GM19463 (cell line): ENCODE results near the gene MUC5AC.
"Not testable (repeated sequence)": the region's sequence is repeated elsewhere in the genome, so short reads cannot be mapped to it uniquely, and the experiment has no call there.

Experiments used
- ATAC-seq: cut with Tn5 transposase; IDR thresholded peaks from one replicate; pipeline ENCODE4 v1.9.1; 2021; ENCODE audit warnings: mild to moderate bottlenecking, moderate library complexity; ENCODE audit not compliant: unreplicated experiment

Gene MUC5AC

DNA sequence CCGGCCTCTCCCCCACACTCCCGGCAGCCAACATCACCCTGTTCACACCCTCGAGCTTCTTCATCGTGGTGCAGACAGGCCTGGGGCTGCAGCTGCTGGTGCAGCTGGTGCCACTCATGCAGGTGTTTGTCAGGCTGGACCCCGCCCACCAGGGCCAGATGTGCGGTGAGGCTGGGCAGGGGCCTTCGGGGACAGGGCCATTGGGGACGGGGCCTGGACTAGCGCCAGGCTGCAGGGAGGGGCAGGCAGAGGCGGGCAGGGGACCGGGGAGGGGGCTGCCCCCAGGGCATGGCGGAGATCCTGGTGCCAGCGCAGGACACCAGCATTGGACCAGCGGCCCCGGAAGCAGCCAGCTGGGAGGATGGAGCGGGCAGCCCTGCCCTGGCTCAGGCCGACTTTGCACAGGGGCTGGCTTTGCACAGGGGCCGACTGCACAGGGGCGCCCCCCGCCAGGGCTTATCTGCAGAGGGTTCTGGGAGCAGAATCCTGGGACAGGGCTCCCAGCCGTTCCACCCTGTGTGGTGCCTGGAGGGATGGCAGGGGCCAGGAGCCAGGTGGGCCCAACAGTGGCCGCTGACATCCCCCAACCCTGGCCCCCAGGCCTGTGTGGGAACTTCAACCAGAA is 73.8 kb downstream of the MUC5AC start:
- ATAC-seq = no peak

DNA sequence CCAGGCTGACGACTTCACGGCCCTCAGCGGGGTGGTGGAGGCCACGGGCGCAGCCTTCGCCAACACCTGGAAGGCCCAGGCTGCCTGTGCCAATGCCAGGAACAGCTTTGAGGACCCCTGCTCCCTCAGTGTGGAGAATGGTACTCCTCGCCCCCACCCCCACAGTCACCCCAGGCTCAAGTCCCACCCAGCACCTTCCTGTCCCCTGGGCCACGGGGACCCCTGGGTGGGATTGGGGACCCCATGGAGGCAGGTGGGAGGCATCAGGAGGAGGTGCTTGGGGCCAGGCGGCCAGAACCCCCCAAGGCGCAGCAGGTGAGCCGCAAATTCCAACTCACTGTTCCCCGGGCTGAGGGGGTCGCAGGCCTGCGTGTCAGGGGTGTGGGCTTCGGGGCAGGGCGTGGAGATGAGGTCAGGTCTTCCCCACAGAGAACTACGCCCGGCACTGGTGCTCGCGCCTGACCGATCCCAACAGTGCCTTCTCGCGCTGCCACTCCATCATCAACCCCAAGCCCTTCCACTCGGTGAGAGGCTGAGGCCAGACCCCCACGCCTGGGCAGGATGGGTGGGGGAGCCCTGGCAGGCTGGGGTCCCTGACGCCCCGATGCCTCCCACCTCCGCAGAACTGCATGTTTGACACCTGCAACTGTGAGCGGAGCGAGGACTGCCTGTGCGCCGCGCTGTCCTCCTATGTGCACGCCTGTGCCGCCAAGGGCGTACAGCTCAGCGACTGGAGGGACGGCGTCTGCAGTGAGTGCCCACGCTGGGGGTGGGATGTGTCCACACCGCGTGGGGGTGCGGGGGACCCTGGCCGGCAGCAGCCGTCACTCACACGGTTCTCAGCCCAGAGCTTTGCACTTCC is 74.5 kb downstream of the MUC5AC start:
- ATAC-seq = no peak

DNA sequence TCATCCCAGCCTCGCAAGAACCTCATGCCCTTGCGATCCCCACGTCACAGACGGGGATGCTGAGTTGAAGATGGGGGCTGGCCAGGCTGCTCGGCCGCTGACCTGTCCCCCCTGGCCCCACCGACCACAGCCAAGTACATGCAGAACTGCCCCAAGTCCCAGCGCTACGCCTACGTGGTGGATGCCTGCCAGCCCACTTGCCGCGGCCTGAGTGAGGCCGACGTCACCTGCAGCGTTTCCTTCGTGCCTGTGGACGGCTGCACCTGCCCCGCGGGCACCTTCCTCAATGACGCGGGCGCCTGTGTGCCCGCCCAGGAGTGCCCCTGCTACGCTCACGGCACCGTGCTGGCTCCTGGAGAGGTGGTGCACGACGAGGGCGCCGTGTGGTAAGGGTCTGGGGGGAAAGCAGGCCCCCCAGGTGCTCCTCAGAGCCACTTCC is 75.1 kb downstream of the MUC5AC start:
- ATAC-seq = no peak

- no peak for ATAC-seq
These were observed 75.7 kb downstream of the MUC5AC start for GRCh38 chr11:1233351-1234053.

- ATAC-seq = no peak
These were observed 76.4 kb downstream of the MUC5AC start for GRCh38 chr11:1234054-1234720.

- ATAC-seq = no peak
These were observed 77.1 kb downstream of the MUC5AC start for GRCh38 chr11:1234771-1235305.

GRCh38 chr11:1235306-1235900 is 77.7 kb downstream of the MUC5AC start:
- ATAC-seq = no peak

- no peak for ATAC-seq
These were observed 78.2 kb downstream of the MUC5AC start for GRCh38 chr11:1235901-1236315.

DNA sequence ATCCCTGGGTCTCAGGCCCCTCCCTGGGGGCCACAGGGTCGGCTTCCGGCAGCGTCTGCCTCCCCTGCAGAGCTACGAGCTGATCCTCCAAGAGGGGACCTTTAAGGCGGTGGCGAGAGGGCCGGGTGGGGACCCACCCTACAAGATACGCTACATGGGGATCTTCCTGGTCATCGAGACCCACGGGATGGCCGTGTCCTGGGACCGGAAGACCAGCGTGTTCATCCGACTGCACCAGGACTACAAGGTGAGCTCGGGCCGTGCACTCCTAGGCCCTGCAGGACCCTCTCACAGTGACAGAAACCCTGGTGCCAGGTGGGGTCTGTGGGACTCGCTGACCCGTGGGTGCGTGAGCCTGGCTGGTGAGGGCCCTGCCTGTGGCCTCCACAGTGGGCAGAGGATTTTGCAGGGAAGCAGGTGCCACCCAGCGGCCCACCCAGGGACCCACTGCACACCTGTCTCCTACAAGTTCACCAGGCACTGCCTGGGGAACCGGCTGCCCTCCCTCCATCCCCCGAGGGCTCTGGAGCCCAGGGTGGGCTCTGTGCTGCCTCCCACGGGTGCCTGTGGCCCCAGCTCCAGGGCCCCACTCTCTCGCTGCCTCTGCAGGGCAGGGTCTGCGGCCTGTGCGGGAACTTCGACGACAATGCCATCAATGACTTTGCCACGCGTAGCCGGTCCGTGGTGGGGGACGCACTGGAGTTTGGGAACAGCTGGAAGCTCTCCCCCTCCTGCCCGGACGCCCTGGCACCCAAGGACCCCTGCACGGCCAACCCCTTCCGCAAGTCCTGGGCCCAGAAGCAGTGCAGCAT is 78.8 kb downstream of the MUC5AC start:
- no peak for ATAC-seq

DNA sequence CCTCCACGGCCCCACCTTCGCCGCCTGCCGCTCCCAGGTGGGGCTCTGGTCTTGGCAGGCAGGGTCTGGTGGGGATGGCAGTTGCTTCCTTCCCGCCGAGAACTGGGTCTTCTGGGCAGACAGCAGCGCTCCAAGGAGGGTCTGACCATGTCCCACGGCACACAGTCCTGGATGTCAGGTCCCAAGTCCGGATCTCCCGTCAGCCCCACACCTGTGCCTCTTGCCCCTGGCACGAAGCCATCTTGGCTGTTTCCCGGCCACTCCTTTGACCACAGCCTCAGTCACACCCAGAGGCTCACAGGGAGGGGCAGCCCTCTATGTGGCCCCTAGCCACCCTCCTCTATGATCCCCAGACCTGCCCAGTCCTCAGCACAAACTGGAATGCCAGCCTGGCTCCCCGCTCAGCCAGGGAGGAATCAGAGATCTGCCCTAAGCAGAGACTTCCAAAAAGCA is 79.4 kb downstream of the MUC5AC start:
- ATAC-seq = no peak

DNA sequence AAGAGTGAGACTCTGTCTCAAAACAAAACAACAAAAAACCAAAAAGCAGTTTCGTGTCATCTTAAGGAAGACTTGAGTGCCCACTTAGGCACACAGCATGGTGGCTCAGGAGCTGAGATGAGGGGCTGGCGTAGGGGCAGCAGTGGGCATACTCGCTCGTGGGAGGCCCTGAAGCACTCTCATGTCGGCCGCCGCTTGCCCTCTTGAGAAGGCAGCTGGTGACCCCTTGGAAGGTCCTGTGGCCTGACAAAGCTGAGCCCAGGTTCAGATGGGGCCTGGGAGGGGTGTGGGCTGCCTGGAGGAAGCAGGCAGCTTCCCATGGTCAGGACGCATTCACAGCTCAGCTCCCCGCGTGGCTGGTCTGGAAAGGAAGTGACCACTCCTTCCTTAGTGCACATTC is 80.1 kb downstream of the MUC5AC start:
- ATAC-seq = no peak

- ATAC-seq = no peak
These were observed 81.2 kb downstream of the MUC5AC start for GRCh38 chr11:1238767-1239595.

DNA sequence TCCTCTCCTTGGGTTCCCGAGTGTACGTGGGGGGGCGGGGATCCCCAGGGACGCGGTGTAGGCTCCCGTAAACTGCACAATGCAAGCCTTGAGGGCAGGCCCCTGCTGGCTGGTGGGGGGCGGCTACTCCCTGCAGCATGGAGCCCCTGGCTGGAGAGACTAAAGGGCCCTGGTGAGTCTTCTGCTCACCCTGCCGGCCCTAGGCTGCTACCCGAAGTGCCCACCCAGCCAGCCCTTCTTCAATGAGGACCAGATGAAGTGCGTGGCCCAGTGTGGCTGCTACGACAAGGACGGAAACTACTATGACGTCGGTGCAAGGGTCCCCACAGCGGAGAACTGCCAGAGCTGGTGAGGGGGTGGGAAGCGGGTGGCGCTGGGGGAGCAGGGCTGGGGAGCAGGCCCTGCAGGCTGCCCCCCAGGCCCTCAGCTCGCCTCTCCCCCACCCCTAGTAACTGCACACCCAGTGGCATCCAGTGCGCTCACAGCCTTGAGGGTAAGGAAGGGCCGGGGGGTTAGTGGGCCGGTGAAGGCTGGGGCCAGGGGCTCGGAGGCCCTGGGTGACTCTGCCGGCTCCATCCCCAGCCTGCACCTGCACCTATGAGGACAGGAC is 81.9 kb downstream of the MUC5AC start:
- ATAC-seq = no peak

DNA sequence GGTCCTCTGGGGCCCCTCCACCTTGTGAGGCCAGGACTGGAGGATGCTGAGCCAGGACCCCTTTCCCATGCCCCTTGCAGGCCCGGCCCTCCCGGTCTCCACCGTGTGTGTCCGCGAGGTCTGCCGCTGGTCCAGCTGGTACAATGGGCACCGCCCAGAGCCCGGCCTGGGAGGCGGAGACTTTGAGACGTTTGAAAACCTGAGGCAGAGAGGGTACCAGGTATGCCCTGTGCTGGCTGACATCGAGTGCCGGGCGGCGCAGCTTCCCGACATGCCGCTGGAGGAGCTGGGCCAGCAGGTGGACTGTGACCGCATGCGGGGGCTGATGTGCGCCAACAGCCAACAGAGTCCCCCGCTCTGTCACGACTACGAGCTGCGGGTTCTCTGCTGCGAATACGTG is 83.0 kb downstream of the MUC5AC start:
- no peak for ATAC-seq

DNA sequence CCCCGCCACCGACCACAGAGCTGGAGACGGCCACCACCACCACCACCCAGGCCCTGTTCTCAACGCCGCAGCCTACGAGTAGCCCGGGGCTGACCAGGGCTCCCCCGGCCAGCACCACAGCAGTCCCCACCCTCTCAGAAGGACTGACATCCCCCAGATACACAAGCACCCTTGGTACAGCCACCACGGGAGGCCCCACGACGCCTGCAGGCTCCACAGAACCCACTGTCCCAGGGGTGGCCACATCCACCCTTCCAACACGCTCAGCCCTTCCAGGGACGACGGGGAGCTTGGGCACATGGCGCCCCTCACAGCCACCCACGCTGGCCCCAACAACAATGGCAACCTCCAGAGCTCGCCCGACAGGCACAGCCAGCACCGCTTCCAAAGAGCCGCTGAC is 84.0 kb downstream of the MUC5AC start:
- no peak for ATAC-seq

- no peak for ATAC-seq
These were observed 84.5 kb downstream of the MUC5AC start for GRCh38 chr11:1242289-1242688.

DNA sequence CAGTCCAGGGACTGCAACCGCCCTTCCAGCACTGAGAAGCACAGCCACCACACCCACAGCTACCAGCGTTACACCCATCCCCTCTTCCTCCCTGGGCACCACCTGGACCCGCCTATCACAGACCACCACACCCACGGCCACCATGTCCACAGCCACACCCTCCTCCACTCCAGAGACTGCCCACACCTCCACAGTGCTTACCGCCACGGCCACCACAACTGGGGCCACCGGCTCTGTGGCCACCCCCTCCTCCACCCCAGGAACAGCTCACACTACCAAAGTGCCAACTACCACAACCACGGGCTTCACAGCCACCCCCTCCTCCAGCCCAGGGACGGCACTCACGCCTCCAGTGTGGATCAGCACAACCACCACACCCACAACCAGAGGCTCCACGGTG is 85.0 kb downstream of the MUC5AC start:
- ATAC-seq = not testable (repeated sequence)

- ATAC-seq = not testable (repeated sequence)
These were observed 85.8 kb downstream of the MUC5AC start for GRCh38 chr11:1243521-1243920.
